HG02678 (cell line): ENCODE results near the gene PLPPR5.

Experiments
- ATAC-seq: cut with Tn5 transposase; IDR thresholded peaks from one replicate; pipeline ENCODE4 v1.9.1; 2021; ENCODE audit warnings: mild to moderate bottlenecking, moderate library complexity; ENCODE audit not compliant: unreplicated experiment

Gene PLPPR5

DNA sequence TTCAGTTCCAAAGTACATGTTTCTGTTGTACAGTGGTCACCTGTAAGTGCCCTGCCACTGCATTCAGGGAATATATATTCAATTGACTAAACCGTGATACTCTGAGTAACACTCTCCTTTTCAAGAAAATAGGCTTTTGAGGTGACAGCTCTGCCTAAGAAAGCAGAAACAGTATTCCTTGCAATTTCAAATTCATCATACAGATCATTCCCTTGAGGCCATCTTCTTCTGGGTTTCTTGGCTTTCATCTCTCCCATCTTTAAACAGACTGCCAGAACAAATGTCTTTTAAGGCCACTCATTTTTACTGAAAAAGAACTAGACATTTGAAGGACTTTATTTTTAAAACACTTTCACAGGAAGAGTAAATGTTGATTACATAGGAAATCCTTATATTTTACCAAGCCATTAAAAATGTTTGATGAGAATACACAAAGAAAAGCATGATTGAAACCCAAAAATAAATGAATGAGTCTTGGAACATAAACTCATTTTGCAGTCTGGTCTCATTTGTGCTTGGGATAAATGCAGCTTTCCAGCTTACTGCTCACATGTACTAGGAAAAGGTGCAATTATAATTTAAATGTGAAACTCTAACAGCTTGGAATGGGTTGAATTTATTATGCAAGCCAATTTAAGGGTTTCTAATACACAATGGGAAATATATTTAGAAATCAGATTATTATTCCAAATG, 34.7 kb downstream of the PLPPR5 start:
- no peak for ATAC-seq

DNA sequence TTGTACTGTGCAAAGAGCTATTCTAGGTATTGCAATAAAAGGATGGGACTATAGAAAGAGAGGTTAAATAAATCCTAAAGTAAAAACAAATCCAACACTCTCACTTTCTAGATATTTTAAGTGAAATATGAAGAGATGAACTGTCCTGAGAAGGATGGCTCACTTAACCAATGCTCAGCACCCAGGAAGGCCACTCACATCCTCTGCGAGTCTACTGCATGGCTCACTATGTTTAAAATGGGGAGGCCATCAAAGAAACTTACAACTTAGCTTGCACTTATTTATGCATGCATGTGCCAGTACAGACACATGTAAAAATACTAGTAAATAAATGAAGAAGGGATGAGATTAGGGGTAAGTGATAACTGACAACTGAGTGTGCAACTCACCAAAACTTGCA, 37.5 kb downstream of the PLPPR5 start:
- ATAC-seq, result no peak

DNA sequence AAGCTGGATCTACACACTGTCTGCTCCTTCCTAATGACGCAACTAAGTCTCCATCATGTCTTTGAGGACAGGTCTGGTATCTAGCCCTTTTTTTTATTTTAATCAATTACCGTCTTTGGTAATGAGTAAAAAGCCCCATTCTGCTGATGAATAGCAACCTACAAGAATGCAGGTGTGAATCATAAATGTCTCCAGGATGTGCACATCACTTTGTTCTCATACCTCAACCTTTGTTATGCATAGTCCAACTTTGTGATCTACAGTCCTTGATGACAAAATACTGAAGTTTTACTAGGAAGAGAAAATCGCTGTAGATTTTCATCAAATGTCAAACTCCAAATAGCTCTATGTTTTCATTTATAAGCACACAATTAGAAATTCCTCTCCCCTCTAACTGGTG, 39.3 kb downstream of the PLPPR5 start:
- ATAC-seq, result no peak

DNA sequence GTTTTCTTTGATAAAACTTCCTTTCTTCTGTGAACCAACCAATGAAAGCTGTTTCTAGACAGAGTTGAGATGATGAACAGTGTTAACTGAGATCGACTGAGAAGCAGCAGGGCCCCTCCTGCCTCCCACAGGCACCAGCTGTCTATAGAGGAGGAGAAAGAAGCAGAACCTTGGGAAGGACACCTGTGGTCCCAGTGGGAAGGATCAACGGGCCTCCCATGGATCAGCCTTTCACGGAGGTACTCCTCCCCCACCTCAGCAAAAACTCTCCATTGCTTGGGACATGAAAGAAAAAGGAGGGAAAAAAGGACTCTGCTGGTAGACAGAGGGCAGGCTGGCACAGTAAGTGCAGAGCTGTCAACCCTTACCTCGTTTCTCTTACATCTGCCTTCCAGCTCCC, 40.5 kb downstream of the PLPPR5 start:
- no peak for ATAC-seq

DNA sequence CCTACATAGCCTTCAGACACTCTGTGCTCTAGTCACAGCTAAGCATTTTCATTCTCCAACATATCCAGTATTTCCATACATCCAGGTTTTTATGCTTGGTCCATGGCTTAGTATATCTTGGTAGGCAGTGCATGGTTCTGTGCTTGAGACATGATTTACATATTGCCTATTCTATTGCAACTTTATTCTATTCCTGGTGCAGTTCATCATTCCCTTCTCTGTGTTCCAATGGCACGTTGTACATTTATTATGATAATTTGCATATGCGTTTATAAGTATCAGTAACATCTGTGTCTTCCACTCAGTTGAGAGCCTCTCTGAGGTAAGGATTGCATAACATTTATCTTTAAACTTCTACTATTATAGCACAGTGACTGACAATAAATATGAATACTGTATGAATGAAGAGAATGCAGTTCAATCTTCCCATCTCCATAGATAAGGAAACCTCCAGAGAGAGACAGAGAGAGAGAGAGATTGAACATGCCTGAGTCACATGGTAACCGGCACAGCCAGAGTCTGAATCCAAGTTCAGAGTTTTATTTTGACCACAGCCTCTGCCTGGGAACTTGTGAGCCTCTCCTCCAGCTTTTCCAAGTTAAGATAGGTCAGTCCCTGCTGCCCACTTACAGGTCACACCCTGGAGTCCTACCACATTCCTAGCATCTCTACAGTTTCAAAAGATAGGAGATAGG, 41.5 kb downstream of the PLPPR5 start:
- ATAC-seq, result no peak

DNA sequence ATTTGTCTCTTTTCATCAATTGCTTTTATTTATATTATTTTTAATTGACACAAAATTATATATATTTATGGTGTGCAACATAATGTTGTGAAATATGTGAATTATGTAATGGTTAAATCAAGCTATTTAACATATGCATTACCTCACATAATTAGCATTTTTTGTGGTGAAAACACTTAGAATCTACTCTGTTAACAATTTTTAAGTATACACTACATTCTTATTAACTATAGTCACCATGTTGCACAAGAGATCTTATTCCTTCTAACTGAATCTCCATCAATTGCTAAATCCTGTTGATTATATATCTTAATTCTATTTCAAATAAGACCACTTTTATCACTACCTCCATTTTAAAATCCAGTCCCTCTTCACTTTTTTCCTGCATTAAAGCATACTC, 42.5 kb downstream of the PLPPR5 start:
- no peak for ATAC-seq

DNA sequence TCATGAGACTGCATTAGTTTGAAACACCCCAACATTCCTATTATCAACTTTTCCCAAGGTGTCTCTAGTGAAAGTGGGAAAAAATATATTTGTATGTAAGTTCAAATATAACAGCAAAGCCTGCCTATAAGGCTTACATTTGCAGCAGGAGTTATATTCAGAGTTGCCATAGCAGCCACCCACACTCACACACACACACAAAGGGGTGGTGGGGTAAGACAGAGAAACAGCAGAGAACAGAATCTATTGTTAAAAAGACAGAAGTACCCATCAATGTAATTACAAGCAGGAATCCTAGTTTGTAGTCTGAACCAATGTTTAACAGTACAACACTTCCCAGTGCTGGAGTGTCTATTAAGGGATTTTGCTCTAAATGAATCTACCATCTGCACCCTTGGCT, 55.0 kb downstream of the PLPPR5 start:
- ATAC-seq, result no peak

DNA sequence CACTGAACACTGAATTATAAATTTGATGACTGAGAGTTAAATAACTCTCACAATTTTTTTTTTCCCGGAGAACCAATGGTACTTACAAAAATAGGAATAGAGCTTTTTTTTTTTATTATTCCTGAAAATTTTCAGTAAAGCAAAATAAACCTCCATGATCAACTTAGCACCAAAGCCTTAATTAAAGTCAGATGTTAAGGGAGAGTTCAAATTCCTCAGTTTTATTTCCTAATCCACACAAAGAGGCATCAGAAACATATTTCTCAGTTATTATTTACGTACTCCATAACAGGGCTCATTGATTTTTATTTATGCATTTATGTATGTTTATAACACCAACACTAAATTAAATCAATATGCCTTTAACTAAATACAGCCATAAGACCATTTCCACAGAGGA, 55.5 kb downstream of the PLPPR5 start:
- no peak for ATAC-seq

DNA sequence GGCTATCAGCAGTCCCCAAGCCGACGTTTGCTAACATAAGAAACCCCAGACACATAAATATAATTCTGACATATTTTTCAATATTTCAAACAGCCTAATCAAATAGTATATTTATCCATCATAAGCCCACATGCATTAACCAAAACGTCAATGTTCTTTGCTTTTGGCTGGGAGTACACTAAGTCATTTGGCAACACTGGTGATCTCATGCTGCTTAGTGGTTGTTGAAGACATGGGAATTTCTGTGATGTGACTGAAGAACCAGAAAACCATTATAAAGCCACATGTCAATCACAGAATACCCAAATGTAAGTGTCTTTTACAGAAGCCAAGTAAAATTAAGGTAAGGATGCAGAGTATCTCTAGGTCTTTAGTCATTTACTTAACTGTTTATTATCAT, 57.6 kb downstream of the PLPPR5 start:
- ATAC-seq, result no peak

DNA sequence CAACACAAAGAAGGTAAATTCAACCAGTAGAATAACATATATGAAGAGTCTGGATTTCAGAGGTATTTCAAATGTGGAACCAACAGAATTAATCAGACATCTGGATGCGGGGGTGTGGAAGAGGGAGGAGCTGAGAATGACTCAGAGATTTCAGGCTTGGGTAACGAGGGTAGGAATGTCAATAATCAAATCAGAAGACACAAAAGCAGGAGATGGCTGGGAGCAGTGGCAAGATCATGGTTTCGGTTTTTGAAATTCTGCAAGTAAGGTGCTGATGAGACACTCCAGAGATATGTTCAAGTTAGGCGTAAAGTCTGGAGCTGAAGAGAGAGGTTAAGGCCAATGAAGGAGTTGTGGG, 64.0 kb downstream of the PLPPR5 start:
- no peak for ATAC-seq

DNA sequence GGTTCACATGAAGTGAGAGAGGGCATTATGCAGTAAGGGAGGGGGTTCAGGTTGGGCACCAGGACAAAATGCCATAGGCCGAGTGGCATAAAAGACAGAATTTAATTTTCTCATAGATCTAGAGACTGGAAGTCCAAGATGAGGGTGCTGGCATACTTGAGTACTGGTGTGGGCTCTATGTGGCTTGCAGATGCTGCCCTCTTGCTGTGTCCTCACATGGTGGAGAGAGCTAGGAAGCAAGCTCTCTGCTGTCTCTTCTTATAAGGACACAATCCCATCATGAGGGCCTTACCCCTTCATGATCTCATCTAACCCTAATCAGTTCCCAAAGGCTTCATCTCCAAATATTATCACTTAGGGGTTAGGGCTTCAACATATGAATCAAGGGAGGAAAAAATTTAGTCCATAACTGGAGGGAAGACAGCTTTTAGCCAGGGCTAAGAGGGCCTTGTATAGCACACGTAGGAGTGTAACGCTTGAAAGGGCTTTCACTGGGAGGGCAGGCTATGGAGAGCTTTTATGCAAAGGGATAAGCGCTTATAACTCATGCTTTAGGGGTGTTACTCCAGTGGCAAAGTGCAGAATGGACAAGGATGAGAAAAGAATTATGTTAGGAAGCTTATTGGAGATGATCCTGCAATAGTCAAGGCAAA, 64.5 kb downstream of the PLPPR5 start:
- ATAC-seq, result no peak

DNA sequence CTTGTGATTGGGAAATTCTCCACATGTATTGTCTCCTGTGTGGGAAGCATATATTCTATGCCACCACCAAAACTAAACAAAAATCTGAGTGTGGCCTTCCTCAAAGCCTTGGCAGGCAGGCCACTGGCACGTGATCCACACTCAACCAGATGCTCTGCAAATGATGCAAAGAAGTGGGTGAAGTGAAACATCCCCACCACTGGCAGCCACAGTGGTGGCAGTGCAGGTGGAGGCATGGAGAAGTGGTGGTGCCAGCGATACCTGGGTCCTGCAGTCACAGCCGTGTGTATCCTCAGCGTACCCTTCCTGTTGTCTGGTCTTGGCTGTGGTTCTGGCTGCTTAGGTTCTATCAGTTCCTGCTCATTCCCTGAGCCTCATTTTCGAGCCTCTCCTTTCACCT, 65.2 kb downstream of the PLPPR5 start:
- no peak for ATAC-seq

DNA sequence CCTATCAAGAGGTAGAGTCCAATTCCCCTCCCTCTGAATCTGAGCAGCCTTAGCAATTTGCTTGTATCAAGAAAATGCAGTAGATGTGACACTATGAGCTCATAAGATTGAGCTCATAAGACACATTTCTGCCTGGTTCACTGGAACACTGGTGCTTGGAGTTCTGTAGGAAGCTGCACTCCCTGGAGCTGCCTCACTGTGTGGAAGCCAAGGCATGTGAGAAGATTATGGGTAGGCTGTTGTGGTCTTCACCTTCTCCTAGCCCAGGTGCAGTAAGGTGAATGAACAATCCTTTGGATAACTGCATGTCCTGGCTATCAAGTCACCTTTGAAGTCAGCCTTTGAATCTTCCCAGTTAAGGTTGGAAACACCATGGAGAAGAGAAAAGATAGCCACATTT, 67.3 kb downstream of the PLPPR5 start:
- no peak for ATAC-seq

DNA sequence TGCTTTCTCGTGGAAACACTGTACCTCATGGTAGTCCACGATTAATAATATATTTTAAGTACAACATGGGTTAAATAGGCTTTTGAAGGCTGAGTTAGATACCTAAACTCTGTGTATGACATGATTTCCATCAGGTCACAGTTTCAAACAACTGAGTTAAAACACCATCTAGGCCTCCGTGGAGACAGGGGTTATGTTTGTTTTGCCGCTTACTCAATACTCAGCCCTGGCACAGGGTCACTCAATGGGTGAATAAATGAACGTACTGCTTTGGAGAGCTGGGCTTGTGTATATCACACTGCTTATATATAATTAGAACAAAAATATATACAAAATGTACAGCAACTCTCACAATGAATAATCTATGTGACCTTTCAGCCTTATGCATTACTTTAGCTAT, 72.5 kb downstream of the PLPPR5 start:
- ATAC-seq, result no peak

DNA sequence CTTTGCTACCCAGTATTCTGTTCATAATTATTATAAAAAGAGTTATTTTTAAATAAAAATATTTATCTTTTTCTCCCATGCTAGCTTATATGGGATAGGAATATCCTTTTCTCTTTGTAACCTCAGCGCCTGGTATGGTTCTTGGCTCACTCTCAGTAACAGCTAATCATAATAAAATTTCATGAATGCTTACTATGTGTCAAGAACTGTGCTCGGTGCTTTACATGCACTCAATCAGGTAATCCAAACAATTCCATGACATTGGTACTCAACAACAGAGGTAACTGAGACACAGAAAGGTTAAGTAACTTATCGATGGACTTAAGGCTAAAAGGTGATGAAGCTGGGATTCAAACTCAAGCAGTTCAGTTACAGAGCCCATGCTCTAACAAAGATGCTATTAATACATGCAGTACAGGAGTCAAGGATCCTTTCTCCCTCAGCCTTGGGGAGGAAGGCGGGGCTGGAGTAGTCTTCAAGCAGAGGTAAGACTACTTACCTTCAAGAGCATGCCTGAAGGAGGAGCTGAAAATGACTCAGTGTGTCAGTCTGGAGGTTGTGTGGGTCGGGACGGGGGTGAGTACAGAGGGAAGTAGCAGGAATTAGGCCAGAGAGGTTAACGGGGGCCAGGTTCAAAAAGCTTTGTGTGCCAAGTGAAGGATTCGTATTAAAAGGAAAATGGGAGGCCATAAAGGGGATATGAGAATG, 73.4 kb downstream of the PLPPR5 start:
- ATAC-seq, result no peak

DNA sequence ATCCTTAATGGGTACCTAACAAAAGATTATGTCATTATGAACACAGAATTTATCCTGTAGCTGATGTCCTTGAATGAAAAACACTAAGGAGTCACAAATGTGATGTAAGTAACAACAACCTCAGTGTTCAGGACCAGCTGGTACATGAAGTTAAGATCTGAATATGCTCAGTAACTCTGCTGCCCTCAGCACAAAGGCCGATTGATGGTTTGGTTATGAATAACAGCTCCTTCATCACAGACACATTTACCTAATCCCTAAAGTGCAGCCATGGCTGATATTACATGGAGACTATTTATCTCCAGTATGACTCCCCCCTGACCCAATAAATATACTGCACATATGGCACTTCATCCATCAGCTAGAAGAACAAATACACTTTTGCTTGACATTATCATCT, 75.2 kb downstream of the PLPPR5 start:
- no peak for ATAC-seq

DNA sequence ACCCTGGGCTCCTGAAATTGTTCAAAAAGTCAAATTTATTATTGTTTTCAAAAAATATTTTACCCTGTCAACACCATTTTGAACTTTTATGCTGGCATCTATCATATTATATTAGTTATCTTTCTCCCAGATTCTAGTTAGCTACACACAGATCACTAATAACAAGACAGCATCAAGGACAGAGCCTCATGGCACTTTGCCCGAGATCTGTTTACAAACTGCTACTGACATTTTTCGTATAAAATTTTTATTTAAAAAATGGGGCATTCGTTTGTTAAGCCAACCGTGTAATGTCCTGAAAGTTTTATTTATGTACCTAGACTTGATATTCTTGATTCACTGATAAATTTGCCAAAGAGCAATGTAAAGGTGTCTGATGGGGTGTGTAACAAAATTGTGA, 78.1 kb downstream of the PLPPR5 start:
- ATAC-seq, result no peak

DNA sequence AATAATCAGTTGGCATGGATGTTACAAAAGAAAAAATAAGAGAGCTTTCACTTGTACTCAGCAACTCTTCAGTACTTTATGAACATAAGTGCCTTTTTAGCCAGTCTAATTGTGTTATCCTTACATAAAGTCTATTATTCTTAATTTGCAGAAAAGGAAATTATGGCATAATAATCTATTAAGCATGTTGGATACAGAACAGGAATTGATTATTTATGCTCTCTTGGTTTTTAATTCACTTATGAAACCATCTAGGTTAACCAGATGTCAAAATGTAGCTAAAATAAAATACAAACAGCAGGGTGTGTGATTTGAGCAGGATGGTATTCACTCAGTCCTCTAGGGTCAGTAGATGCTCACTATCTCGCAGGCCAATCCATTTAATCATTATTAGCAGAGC, 79.7 kb downstream of the PLPPR5 start:
- no peak for ATAC-seq

DNA sequence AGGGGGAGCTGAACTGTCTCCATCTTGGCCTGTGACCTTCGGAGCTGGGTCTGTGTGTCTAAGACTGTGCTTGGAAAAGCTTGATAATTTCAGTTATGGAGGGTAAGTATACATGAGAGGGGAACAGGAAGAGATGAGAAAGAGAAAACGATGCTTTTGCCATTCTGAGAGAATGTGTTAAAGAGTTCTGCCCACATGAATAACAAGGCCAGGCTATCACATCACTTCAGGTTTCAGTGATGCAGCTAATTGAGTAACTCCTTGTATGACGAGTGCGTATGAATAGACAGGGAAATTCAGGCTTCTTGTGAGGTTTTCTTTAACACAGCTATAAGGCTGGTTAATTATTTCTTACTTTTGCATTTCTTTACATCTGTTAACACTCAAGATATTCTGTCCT, 81.0 kb downstream of the PLPPR5 start:
- ATAC-seq, result no peak

DNA sequence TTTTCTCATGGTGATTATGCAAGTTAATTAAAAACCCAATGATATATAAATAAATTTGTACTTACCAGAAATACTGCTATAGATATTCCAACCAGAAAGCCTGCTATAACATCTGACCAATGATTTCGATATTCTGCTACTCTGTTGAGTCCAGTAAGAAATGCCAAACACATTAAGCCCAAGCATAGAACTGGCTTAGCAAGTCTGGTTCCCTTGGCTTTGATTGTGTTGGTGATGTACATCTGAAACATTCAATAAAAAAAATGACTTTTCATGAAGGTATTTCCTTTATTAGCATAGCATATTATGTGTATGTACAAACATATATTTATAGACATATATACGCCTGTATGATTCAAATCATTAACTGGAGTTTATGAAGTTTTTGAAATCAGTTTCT, 82.8 kb downstream of the PLPPR5 start:
- no peak for ATAC-seq

DNA sequence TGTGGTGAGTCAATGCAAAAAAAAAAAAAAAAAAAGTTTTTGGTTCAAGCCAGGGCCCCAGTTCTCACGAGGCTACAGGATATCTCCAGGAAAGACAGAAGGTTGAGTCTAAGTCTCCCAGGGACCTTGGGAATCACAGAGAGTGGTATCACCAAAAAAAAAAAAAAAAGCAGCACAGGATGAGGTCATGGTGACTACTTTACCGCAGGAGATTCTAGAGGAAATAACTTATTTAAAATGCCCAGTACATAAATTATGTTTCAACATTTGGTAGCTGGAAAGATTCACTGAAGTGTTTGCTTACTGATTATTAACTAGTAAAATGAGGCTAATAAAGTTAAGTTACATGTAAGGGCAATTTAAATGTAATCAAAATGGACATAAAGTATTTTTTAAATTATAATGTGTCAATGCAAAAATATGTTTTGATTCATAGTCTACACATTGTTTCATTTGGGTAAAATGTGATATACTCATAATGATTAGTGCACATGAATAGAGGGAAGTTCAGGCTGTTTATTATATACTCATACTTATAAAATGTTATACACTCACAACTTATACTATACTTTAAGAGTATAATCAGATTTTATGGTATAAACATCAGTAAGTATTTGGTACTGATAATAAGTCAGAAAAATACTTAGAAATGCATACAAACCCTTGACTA, 84.1 kb downstream of the PLPPR5 start:
- ATAC-seq, result no peak
